GM19467 (cell line): ENCODE results near the gene SMG9.
A peak's percentile ranks its signal among the peaks of the same experiment; 100 is the strongest.

Experiments used
- ATAC-seq: cut with Tn5 transposase; IDR thresholded peaks from one replicate; pipeline ENCODE4 v1.9.1; 2021; ENCODE audit warnings: mild to moderate bottlenecking, moderate library complexity; ENCODE audit not compliant: unreplicated experiment

SMG9 gene

GRCh38 chr19:43754503-43755255 is at the start of gene SMG9:
Gene SMG9, minus strand, starts transcription at chr19:43754962. Its CDS starts 4,221 bp downstream, at chr19:43750741.
- peak; percentile 53 for ATAC-seq

GRCh38 chr19:43804432-43804831 is 49.7 kb upstream of the SMG9 start:
- ATAC-seq = no peak

- no peak for ATAC-seq
Measured at GRCh38 chr19:43802216-43802951, 47.6 kb upstream of the SMG9 start, which contains the start of gene LYPD5. Gene LYPD5, minus strand, starts transcription at chr19:43802447. Its CDS starts 67 bp downstream, at chr19:43802380.

GRCh38 chr19:43799502-43800142 is 44.9 kb upstream of the SMG9 start:
- no peak for ATAC-seq

- no peak for ATAC-seq
Measured at GRCh38 chr19:43798546-43799409, 44.0 kb upstream of the SMG9 start.

GRCh38 chr19:43798026-43798545 is 43.3 kb upstream of the SMG9 start:
- no peak for ATAC-seq

GRCh38 chr19:43797556-43797955 is 42.8 kb upstream of the SMG9 start:
- no peak for ATAC-seq

- no peak for ATAC-seq
Measured at GRCh38 chr19:43797118-43797517, 42.4 kb upstream of the SMG9 start.

GRCh38 chr19:43790587-43790986 is 35.8 kb upstream of the SMG9 start:
- ATAC-seq = no peak

- ATAC-seq = no peak
Measured at GRCh38 chr19:43789029-43789428, 34.3 kb upstream of the SMG9 start.

- no peak for ATAC-seq
Measured at GRCh38 chr19:43786665-43787064, 31.9 kb upstream of the SMG9 start.

GRCh38 chr19:43784981-43785808 is 30.4 kb upstream of the SMG9 start:
- no peak for ATAC-seq

- ATAC-seq = no peak
Measured at GRCh38 chr19:43784241-43784980, 29.6 kb upstream of the SMG9 start.

- no peak for ATAC-seq
Measured at GRCh38 chr19:43783636-43784035, 28.9 kb upstream of the SMG9 start.

- no peak for ATAC-seq
Measured at GRCh38 chr19:43782689-43783231, 28.0 kb upstream of the SMG9 start.

- ATAC-seq = no peak
Measured at GRCh38 chr19:43782311-43782660, 27.5 kb upstream of the SMG9 start.

- no peak for ATAC-seq
Measured at GRCh38 chr19:43781630-43782310, 27.0 kb upstream of the SMG9 start.
